Gastrocnemius medialis (tissue), 4 donors: ENCODE measurements around the gene UBR3.

Experiments used
- POLR2A ChIP-seq, 2 donors: fragments of 450-650 bp; IDR thresholded peaks; one replicate each; pipeline ENCODE4 v1.6.1; 2017; ENCODE audit warnings: antibody characterized with exemption in 2 of 2, mild to moderate bottlenecking in 2 of 2, moderate library complexity in 2 of 2
- TF ChIP-seq, protein P1 (sequence below), 5 experiments: fragments of 450-650 bp in 3 of 5; fragments of 200-600 bp in 2 of 5; sonication (generic) in 2 of 5; IDR thresholded peaks in 4 of 5; conservative IDR thresholded peaks in 1 of 5; 1 replicate in 4 of 5; 2 replicates in 1 of 5; pipeline ENCODE4 v1.5.1; 2016 to 2019; ENCODE audit warnings: antibody characterized with exemption in 5 of 5, mild to moderate bottlenecking in 3 of 5, moderate library complexity in 3 of 5

DNA sequence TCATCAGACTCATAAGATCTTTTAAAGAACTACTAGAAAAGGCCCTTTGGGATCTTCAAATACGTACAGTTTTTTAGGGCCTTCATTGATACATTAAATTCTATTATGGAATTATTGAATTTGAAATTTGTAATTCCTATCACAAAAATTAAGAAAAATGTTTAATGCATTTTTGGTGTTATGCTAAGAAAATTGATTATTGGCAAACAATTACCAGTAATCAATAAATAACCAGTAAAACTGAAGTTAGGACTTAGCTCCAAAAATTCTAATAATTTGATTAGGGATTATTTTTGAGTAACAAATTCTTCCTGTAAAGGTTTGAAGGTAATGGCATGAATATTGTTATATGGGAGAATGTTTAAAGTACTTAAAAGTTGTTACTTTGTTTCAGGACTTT is 119.3 kb downstream of the UBR3 start:
- TF ChIP-seq, protein P1, sequence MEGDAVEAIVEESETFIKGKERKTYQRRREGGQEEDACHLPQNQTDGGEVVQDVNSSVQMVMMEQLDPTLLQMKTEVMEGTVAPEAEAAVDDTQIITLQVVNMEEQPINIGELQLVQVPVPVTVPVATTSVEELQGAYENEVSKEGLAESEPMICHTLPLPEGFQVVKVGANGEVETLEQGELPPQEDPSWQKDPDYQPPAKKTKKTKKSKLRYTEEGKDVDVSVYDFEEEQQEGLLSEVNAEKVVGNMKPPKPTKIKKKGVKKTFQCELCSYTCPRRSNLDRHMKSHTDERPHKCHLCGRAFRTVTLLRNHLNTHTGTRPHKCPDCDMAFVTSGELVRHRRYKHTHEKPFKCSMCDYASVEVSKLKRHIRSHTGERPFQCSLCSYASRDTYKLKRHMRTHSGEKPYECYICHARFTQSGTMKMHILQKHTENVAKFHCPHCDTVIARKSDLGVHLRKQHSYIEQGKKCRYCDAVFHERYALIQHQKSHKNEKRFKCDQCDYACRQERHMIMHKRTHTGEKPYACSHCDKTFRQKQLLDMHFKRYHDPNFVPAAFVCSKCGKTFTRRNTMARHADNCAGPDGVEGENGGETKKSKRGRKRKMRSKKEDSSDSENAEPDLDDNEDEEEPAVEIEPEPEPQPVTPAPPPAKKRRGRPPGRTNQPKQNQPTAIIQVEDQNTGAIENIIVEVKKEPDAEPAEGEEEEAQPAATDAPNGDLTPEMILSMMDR (IDR thresholded peaks at IDR 0.05 in 4 of 5, conservative IDR thresholded peaks at IDR 0.05 in 1 of 5) = no peak
- TF ChIP-seq POLR2A (IDR thresholded peaks at IDR 0.05) = no peak
